Stimulated activated CD4-positive, alpha-beta T cell treated with anti-CD3 and anti-CD28 coated beads, TNF-alpha, amount 100 ng/mL, for 48 hours (primary cell): ENCODE results near the gene YKT6.

ENCODE experiments used
- DNase-seq, 3 donors: peaks; one replicate each; pipeline ENCODE4 v3.0.0-alpha.2; 2020; ENCODE audit warnings: low read depth in 3 of 3

The YKT6 gene

DNA sequence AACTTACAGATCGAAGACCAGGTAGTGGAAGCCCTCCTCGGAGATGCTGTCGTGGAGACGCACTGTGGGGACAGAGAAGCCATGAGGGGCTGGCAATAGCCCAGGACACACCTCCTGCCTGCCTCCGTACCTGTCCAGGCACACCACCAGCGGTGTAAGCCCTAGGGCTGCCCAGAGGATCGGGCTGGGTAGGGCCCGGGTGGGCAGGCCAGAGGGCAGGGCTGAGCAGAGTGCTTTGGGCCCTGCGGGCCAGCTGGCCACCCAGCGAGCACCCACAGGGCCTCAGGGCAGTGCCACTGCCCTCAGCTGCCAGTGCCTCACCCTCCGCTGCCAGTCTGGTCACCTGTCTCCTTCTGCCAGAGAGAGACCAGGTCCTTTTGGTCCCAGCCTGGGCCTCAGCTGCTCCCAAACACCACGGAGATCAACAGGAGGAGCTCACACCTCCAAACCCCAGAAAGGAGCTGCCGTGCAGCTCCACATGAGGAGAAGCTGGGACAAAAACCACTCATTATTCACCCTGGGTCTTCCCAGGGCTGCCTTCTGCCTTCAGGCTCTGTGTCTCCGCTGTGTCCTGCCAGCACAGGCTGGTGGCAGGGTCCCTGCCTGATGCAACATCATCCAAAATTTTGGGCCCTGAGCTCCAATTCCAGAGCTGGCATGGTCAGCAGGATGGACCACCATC is 58.2 kb downstream of the YKT6 start:
- no peak for DNase-seq

DNA sequence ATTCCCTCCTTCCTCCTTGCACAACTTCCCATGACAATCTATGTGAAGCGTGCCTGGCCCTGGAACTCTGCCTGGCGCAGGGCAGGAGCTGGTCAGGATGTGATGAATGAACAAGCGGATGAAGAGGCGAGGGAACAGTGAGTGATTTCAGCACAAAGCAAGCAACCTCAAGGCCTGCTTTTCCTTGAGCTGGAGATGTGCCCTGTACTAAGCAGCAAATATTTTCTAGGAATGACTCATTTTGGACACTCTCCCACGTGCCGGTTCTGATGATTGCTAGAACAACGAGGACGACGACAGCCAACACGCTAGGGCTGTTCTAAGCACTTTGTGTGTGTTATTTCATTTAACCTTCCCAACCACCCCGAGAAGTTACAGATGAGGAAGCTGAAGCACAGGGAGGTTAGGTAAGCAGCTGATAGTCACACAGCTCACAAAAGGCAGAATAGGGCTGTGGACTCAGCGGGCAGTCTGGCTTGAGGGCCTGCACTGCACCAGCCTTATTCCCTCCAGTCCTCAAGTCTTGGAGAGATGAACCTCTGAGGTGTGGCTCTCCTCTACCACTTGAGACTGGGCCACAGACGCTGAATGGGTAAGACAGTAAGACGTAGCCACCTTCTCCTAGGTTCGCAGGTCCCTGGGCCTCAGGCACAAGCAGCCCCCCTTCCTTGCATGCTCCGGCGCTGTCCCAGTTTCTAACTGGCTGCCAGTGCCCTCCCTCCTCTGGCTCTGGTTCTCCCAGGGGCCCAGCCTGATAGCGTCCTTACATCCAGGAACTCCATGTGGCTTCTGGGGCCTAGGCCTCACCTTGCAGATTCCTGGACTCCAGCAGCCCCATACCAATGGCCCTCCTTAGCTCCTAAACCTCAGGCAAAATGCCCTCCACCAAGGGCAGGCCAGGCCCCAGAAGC is 59.0 kb downstream of the YKT6 start:
- DNase-seq: no peak

DNA sequence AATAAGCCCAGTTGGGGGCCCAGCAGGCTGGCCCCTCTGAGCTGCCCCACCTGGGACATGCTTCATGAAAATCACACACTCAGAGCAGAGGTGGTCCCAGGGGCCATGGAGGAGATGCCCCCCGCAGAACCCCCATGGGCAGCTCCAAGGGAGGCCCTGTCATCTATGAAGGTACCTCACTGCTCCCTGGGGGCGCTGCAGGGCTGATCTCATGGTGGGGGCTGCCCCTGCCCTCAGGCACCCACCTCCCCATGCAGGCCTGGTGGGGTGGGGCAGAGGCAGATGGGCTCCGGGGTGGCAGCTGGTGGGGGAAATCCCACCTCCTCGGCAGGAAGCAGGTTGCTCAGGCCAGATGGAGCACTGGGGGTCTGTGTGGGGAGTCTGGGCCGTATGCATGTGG is 60.5 kb downstream of the YKT6 start:
- no peak for DNase-seq

DNA sequence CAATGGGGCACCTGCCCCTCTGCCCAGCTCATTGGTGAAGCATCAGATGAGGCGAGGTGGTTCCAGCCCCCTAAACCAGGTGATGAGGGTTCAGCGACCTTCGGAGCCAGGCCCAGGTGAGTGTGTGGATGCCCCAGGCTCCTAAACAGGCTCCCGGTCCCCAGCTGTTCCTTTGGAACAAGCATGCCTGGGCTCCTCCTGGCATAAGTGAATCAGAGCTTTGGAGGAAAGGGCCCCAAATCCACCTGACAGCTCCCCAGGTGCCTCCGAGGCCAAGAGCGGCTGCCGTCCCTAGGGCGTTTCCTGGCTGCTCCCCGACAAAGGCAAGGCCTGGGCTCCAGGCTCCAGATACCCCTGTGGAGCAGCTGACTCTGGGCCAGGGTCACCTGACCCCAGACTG is 61.3 kb downstream of the YKT6 start:
- DNase-seq: no peak

DNA sequence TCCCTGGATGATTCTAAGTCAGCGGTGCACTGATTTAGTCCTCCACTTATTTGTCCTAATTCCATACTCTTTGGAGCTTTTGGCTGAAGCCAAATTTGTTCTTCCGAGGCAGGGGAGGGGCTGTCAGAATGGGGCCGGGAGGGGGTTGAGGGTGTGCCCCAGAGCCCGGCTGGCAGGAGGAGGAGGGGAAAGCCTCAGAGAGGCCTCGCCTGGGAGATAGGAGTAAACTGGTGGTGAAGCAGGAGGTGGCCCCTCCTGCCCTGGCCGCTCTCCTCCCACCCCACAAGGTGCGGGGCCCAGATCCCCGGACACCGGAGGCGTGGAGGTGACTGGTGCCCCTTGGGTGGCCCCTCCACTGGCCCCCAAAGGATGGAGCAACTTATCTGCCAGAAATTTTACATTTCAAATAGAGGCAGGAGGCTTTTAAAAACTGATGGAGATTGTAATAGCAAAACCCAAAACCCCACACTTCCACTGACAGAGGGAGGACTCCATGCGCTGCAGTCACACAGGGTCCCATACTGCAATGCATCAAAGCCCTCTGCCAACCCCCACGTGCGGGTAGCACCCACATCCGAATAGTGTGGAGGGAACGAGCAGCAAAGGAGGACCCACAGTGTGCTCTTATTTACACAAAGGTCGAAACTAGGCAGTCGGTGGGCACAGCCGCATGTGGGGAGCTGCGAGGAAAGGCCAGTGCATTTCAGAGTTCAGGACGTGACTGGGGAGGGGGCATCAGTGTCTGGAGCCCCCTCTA is 62.7 kb downstream of the YKT6 start:
- DNase-seq: no peak
